A549 (cell line): Measurements from ENCODE around the gene CDRT15. TPM values are rescaled to one million over a fixed set of nuclear protein-coding genes. Genes with fewer than 3 reads are reported as not detected.
"Not testable (repeated sequence)": the region's sequence is repeated elsewhere in the genome, so short reads cannot be mapped to it uniquely, and the experiment has no call there.

Experiments
- ATAC-seq, 2 experiments: fragments of 200-7000 bp in 1 of 2; fragments of >200 bp in 1 of 2; cut with Nextera tagmentation in 1 of 2; cut with Tn5 transposase in 1 of 2; 3 replicates each; pipeline versions ENCODE4 v1.8.0 to v1.9.1; 2018 to 2020; ENCODE audit warnings: mild to moderate bottlenecking in 1 of 2, moderate library complexity in 1 of 2
- CTCF ChIA-PET: fragments of 300-600 bp; sonication (Branson Sonifier 250); formaldehyde crosslinking; extraction: SDS; loops from one replicate; lab custom pipeline; 2021; ENCODE audit warnings: antibody characterized with exemption, inconsistent platforms; lab: Yijun Ruan, JAX
- POLR2A ChIA-PET: fragments of 350-600 bp; formaldehyde crosslinking; extraction: SDS; loops from one replicate; lab custom pipeline; 2021; ENCODE audit warnings: antibody characterized with exemption, inconsistent platforms; lab: Yijun Ruan, JAX
- DNase-seq, 2 experiments: peaks; one replicate each; pipeline versions ENCODE4 v3.0.0 to v3.0.0-alpha.2; 2011 to 2016; ENCODE audit warnings: low read depth in 1 of 2, low spot score in 1 of 2
- FAIRE-seq: peaks from 2 replicates; lab custom pipeline; 2011; peaks lifted over from hg19 to GRCh38; lab: Jason Lieb, UNC
- H3K27ac ChIP-seq, 2 experiments: fragments of >200 bp; sonication (Bioruptor Twin); formaldehyde crosslinking; 3 replicates each; pipeline ENCODE4 v1.5.1; 2016 to 2017
- H3K4me1 ChIP-seq: fragments of >200 bp; sonication (Bioruptor Twin); formaldehyde crosslinking; 3 replicates; pipeline ENCODE4 v1.6.1; 2016
- H3K4me2 ChIP-seq: fragments of >200 bp; sonication (Bioruptor Twin); formaldehyde crosslinking; 3 replicates; pipeline ENCODE4 v1.6.1; 2016
- H3K4me3 ChIP-seq: fragments of >200 bp; sonication (Bioruptor Twin); formaldehyde crosslinking; 3 replicates; pipeline ENCODE4 v1.5.1; 2016
- H3K9me3 ChIP-seq: fragments of >200 bp; sonication (Bioruptor Twin); formaldehyde crosslinking; 3 replicates; pipeline ENCODE4 v1.6.1; 2016
- BHLHE40 ChIP-seq: IDR thresholded peaks from 2 replicates; pipeline ENCODE4 v1.6.1; 2012; ENCODE audit warnings: low read depth, low read length, inconsistent platforms
- CEBPB ChIP-seq, 2 experiments: fragments of >200 bp in 1 of 2; sonication (Bioruptor Twin) in 1 of 2; formaldehyde crosslinking in 1 of 2; IDR thresholded peaks; 2 replicates each; pipeline ENCODE4 v1.6.1; 2012 to 2016
- CHD2 ChIP-seq: fragments of 150-350 bp; IDR thresholded peaks from 2 replicates; pipeline ENCODE4 v1.6.1; 2014; ENCODE audit warnings: low read length; ENCODE audit not compliant: partially characterized antibody
- CTCF ChIP-seq: fragments of >200 bp; sonication (Bioruptor Twin); formaldehyde crosslinking; IDR thresholded peaks from 3 replicates; pipeline ENCODE4 v1.5.1; 2016
- ELK1 ChIP-seq: fragments of 150-350 bp; IDR thresholded peaks from 2 replicates; pipeline ENCODE4 v1.6.1; 2014; ENCODE audit warnings: low read depth, mild to moderate bottlenecking, low read length
- FOSB ChIP-seq: fragments of 250-450 bp; sonication (Bioruptor Pico); IDR thresholded peaks from 2 replicates; pipeline ENCODE4 v1.5.0; 2020; ENCODE audit warnings: mild to moderate bottlenecking, moderate library complexity
- HMGXB4 ChIP-seq: fragments of 250-450 bp; sonication (Bioruptor Pico); IDR thresholded peaks from 2 replicates; pipeline ENCODE4 v1.5.0; 2021; ENCODE audit warnings: mild to moderate bottlenecking, moderate library complexity, borderline replicate concordance
- HOXA7 ChIP-seq: fragments of 250-450 bp; sonication (Bioruptor Pico); IDR thresholded peaks from 2 replicates; pipeline ENCODE4 v1.5.0; 2020; ENCODE audit warnings: mild to moderate bottlenecking, moderate library complexity
- KDM5A ChIP-seq: fragments of 200-600 bp; sonication (generic); IDR thresholded peaks from 2 replicates; pipeline ENCODE4 v1.6.1; 2016; ENCODE audit warnings: antibody characterized with exemption, mild to moderate bottlenecking
- MAFK ChIP-seq: fragments of 450-650 bp; IDR thresholded peaks from 2 replicates; pipeline ENCODE4 v1.6.1; 2014; ENCODE audit not compliant: partially characterized antibody
- MAX ChIP-seq: IDR thresholded peaks from 2 replicates; pipeline ENCODE4 v1.6.1; 2012
- MYC ChIP-seq: IDR thresholded peaks from 2 replicates; pipeline ENCODE4 v1.6.1; 2012; ENCODE audit warnings: mild to moderate bottlenecking, inconsistent platforms, low read length, improper control_type of control experiment, borderline replicate concordance
- NPAS2 ChIP-seq: fragments of 250-450 bp; sonication (Bioruptor Pico); IDR thresholded peaks from 2 replicates; pipeline ENCODE4 v1.8.0; 2022; ENCODE audit warnings: mild to moderate bottlenecking, moderate library complexity, borderline replicate concordance
- PBX3 ChIP-seq: IDR thresholded peaks from 2 replicates; pipeline ENCODE4 v1.6.1; 2012
- POLR2AphosphoS2 ChIP-seq: conservative IDR thresholded peaks from 2 replicates; pipeline ENCODE4 v1.6.1; 2012; ENCODE audit warnings: low read length, improper control_type of control experiment, inconsistent platforms
- SMC3 ChIP-seq: fragments of >200 bp; sonication (Bioruptor Twin); formaldehyde crosslinking; IDR thresholded peaks from 3 replicates; pipeline ENCODE4 v1.6.1; 2018; ENCODE audit warnings: inconsistent platforms
- TP53 ChIP-seq: fragments of 250-450 bp; sonication (Bioruptor Pico); IDR thresholded peaks from 2 replicates; pipeline ENCODE4 v1.5.0; 2021; ENCODE audit warnings: mild to moderate bottlenecking, moderate library complexity
- ZC3H11A ChIP-seq: fragments of 450-650 bp; IDR thresholded peaks from 2 replicates; pipeline ENCODE4 v1.6.1; 2014; ENCODE audit warnings: antibody characterized with exemption, mild to moderate bottlenecking
- ZSCAN20 ChIP-seq: fragments of 250-450 bp; sonication (Bioruptor Pico); IDR thresholded peaks from 2 replicates; pipeline ENCODE4 v1.8.0; 2022; ENCODE audit warnings: mild to moderate bottlenecking, moderate library complexity
- WGBS: methylation state at CpG from one replicate; pipeline ENCODE4 v1.1.6; 2017; ENCODE audit errors: missing lambda C conversion rate; 5-methylcytosine and 5-hydroxymethylcytosine counted together
- polyA minus RNA-seq: library from RNA; depleted of rRNA, polyadenylated mRNA; stranded (reverse); fragments of >200 nt; gene quantifications from 2 replicates; pipeline ENCODE4 v1.2.3, GENCODE V29; 2011; rRNA and poly(A)+ RNA removed
- polyA plus RNA-seq, 4 experiments: library from polyadenylated mRNA; depleted of rRNA in 3 of 4; stranded (reverse); fragments of >200 nt; fragmentation: RNase III in 1 of 4; extraction: RNeasy Plus Mini Kit Qiagen cat#74134 plus additional on column Dnase treatment in 1 of 4; gene quantifications; 2 replicates in 3 of 4; 3 replicates in 1 of 4; pipeline ENCODE4 v1.2.3, GENCODE V29; 2011 to 2017

The CDRT15 gene
- polyA plus RNA-seq (2011; rRNA removed) (not detected in 2 replicates), polyA plus RNA-seq (2017; fragmentation: RNase III; extraction: RNeasy Plus Mini Kit Qiagen cat#74134 plus additional on column Dnase treatment) (not detected in 3 replicates), polyA minus RNA-seq (not detected in 2 replicates)
- polyA plus RNA-seq (2012; cell fraction: cytosol; rRNA removed): not detected in 2 replicates
- polyA plus RNA-seq (2012; cell fraction: nucleus; rRNA removed): not detected in 2 replicates

- DNase-seq, H3K4me2 ChIP-seq, ATAC-seq, H3K27ac ChIP-seq, H3K4me1 ChIP-seq, H3K9me3 ChIP-seq, FAIRE-seq, CTCF ChIA-PET, H3K4me3 ChIP-seq, POLR2A ChIA-PET: not testable (repeated sequence)
- WGBS: 82% methylated on average over 10 of the region's 11 CpGs
Measured at GRCh38 chr17:14236762-14237161, at the start of gene CDRT15. Gene CDRT15 (minus strand): TSS chr17:14236862. CDS start chr17:14236833, 29 bp downstream.

GRCh38 chr17:14282726-14283125, 46.1 kb upstream of the CDRT15 start:
- H3K27ac ChIP-seq: no peak overlapping the region
- H3K4me2 ChIP-seq: no peak overlapping the region
- ATAC-seq (no peak), FAIRE-seq (no peak), DNase-seq (no peak)
- 10% methylated on average over 2 of the region's 2 CpGs for WGBS
- TF ChIP-seq PBX3: no peak
- no peak overlapping the region for H3K4me3 ChIP-seq
- ChIA-PET POLR2A (no interaction called here), CTCF (interaction anchor here (3.6 kb wide), 1 partner anchor 19 kb away, joined by 16 read pairs; the partner anchor contains the start of gene HS3ST3B1)
- no peaks in the 10 kb centered on the region for H3K4me1 ChIP-seq
- H3K9me3 ChIP-seq: peaks cover 2% of the 10 kb centered on the region; the same call in 1 of the 3 replicates

GRCh38 chr17:14281530-14281929, 44.9 kb upstream of the CDRT15 start:
- WGBS: 49% methylated on average over 3 of the region's 3 CpGs
- Histone ChIP-seq H3K27ac (no peak overlapping the region), H3K9me3 (peaks cover 2% of the 10 kb centered on the region; the same call in 1 of the 3 replicates), H3K4me3 (no peak overlapping the region), H3K4me2 (no peak overlapping the region), H3K4me1 (no peaks in the 10 kb centered on the region)
- ATAC-seq (no peak), DNase-seq (no peak), FAIRE-seq (no peak)
- TF ChIP-seq TP53 (no peak), NPAS2 (no peak), KDM5A (no peak), CEBPB (IDR thresholded peaks at IDR 0.05) (no peak), HMGXB4 (CRISPR knock-in tag) (no peak), MAFK (peak; percentile 65), MYC (no peak)
- CTCF ChIA-PET: interaction anchor here (0.8 to 3.6 kb wide), 3 partner anchors 20 to 580 kb away, joined by 3 to 16 read pairs (median 3); partner anchors contain the start of gene HS3ST3B1
- POLR2A ChIA-PET: no interaction called here

- ChIA-PET CTCF (interaction anchor here (0.6 kb wide), 1 partner anchor 1246 kb away, joined by 3 read pairs; no protein-coding TSS in a partner anchor), POLR2A (interaction anchor here (0.6 kb wide), 1 partner anchor 142 kb away, joined by 3 read pairs; no protein-coding TSS in a partner anchor)
- Histone ChIP-seq H3K4me3 (no peak overlapping the region), H3K4me1 (no peaks in the 10 kb centered on the region), H3K4me2 (no peak overlapping the region; the same call in 2 of the 3 replicates), H3K9me3 (no peaks in the 10 kb centered on the region), H3K27ac (no peak overlapping the region)
- DNase-seq (no peak), ATAC-seq (no peak), FAIRE-seq (peak; percentile 77)
- 2% methylated on average over 2 of the region's 2 CpGs for WGBS
- no peak for TF ChIP-seq MAX
- no peak for TF ChIP-seq CTCF
- no peak for TF ChIP-seq FOSB
- TF ChIP-seq POLR2AphosphoS2: no peak
- TF ChIP-seq BHLHE40: no peak
- no peak for TF ChIP-seq CHD2
- no peak for TF ChIP-seq ZC3H11A
- TF ChIP-seq ZSCAN20 (CRISPR knock-in tag): no peak
- no peak for TF ChIP-seq HOXA7 (CRISPR knock-in tag)
- no peak for TF ChIP-seq SMC3
- TF ChIP-seq HMGXB4 (CRISPR knock-in tag): no peak
- no peak for TF ChIP-seq ELK1
Measured at GRCh38 chr17:14276535-14277250, 40.0 kb upstream of the CDRT15 start.
